H9 (cell line): ENCODE measurements around the gene VNN1. TPM values are rescaled to one million over a fixed set of nuclear protein-coding genes. Genes with fewer than 3 reads are reported as not detected.

Experiments
- DNase-seq: peaks from one replicate; pipeline ENCODE4 v3.0.0-alpha.2; 2017
- H2AFZ ChIP-seq: one replicate; pipeline ENCODE4 v1.6.1; 2013; ENCODE audit warnings: mild to moderate bottlenecking, low read length, control low read depth, moderate library complexity
- H2AK5ac ChIP-seq: 2 replicates; pipeline ENCODE4 v1.6.1; 2013; ENCODE audit warnings: low read length, control low read depth, mixed read lengths; ENCODE audit not compliant: insufficient read length
- H2BK120ac ChIP-seq: one replicate; pipeline ENCODE4 v1.6.1; 2013; ENCODE audit warnings: low read depth, mild to moderate bottlenecking, low read length, control low read depth, inconsistent platforms; ENCODE audit not compliant: poor library complexity, severe bottlenecking
- H2BK12ac ChIP-seq: 2 replicates; pipeline ENCODE4 v1.6.1; 2013; ENCODE audit warnings: low read length, control low read depth, mixed read lengths, low read depth; ENCODE audit not compliant: insufficient read length
- H2BK15ac ChIP-seq: 2 replicates; pipeline ENCODE4 v1.6.1; 2013; ENCODE audit warnings: low read depth, low read length, control low read depth
- H2BK20ac ChIP-seq: one replicate; pipeline ENCODE4 v1.6.1; 2013; ENCODE audit warnings: low read depth, mild to moderate bottlenecking, low read length, control low read depth, inconsistent platforms; ENCODE audit not compliant: poor library complexity, severe bottlenecking
- H2BK5ac ChIP-seq: 2 replicates; pipeline ENCODE4 v1.6.1; 2013; ENCODE audit warnings: low read length, control low read depth, mixed read lengths; ENCODE audit not compliant: insufficient read length
- H3K14ac ChIP-seq: 2 replicates; pipeline ENCODE4 v1.6.1; 2013; ENCODE audit warnings: low read length, control low read depth; ENCODE audit not compliant: insufficient read depth
- H3K18ac ChIP-seq: 2 replicates; pipeline ENCODE4 v1.6.1; 2013; ENCODE audit warnings: low read depth, mild to moderate bottlenecking, mixed read lengths, low read length, control low read depth; ENCODE audit not compliant: insufficient read length
- H3K23ac ChIP-seq: 2 replicates; pipeline ENCODE4 v1.6.1; 2013; ENCODE audit warnings: low read length, control low read depth, mixed read lengths, low read depth; ENCODE audit not compliant: insufficient read length
- H3K23me2 ChIP-seq: 2 replicates; pipeline ENCODE4 v1.6.1; 2013; ENCODE audit warnings: low read depth, mild to moderate bottlenecking, mixed read lengths, low read length, control low read depth; ENCODE audit not compliant: insufficient read length, poor library complexity, severe bottlenecking
- H3K27ac ChIP-seq: 2 replicates; pipeline ENCODE4 v1.5.1; 2013; ENCODE audit warnings: low read length, control low read depth, mixed read lengths, low read depth; ENCODE audit not compliant: insufficient read length
- H3K27me3 ChIP-seq: 2 replicates; pipeline ENCODE4 v1.6.1; 2013; ENCODE audit warnings: low read length, control low read depth, inconsistent platforms; ENCODE audit not compliant: insufficient read depth
- H3K4ac ChIP-seq: 2 replicates; pipeline ENCODE4 v1.6.1; 2013; ENCODE audit warnings: low read depth, mild to moderate bottlenecking, control low read depth, inconsistent platforms, low read length, moderate library complexity
- H3K4me1 ChIP-seq: 2 replicates; pipeline ENCODE4 v1.6.1; 2013; ENCODE audit warnings: low read length, control low read depth, inconsistent platforms; ENCODE audit not compliant: insufficient read depth
- H3K4me2 ChIP-seq: 2 replicates; pipeline ENCODE4 v1.6.1; 2013; ENCODE audit warnings: low read length, control low read depth, mixed read lengths; ENCODE audit not compliant: insufficient read length, insufficient read depth
- H3K56ac ChIP-seq: 2 replicates; pipeline ENCODE4 v1.6.1; 2013; ENCODE audit warnings: low read depth, mild to moderate bottlenecking, mixed read lengths, low read length, control low read depth; ENCODE audit not compliant: insufficient read length
- H3K79me1 ChIP-seq: 2 replicates; pipeline ENCODE4 v1.6.1; 2013; ENCODE audit warnings: low read depth, mild to moderate bottlenecking, moderate library complexity, low read length, control low read depth, inconsistent platforms; ENCODE audit not compliant: insufficient read depth, poor library complexity, severe bottlenecking
- H3K79me2 ChIP-seq: 2 replicates; pipeline ENCODE4 v1.6.1; 2013; ENCODE audit warnings: low read length, control low read depth, inconsistent platforms; ENCODE audit not compliant: insufficient read depth
- H3K9ac ChIP-seq: 2 replicates; pipeline ENCODE4 v1.6.1; 2013; ENCODE audit warnings: low read length, control low read depth, mixed read lengths; ENCODE audit not compliant: insufficient read length; ENCODE audit errors: extremely low read depth
- H3K9me3 ChIP-seq: one replicate; pipeline ENCODE4 v1.6.1; 2013; ENCODE audit warnings: low read depth, low read length, inconsistent platforms; ENCODE audit not compliant: control insufficient read depth
- H3T11ph ChIP-seq: one replicate; pipeline ENCODE4 v1.6.1; 2013; ENCODE audit warnings: mild to moderate bottlenecking, low read length, control low read depth, inconsistent platforms
- H4K20me1 ChIP-seq: one replicate; pipeline ENCODE4 v1.6.1; 2013; ENCODE audit not compliant: control insufficient read depth, insufficient read length, insufficient read depth
- H4K5ac ChIP-seq: 2 replicates; pipeline ENCODE4 v1.6.1; 2013; ENCODE audit warnings: low read depth, mild to moderate bottlenecking, mixed read lengths, low read length, control low read depth; ENCODE audit not compliant: insufficient read length
- H4K8ac ChIP-seq: replicated peaks from 2 replicates; pipeline ENCODE4 v1.6.1; 2013; ENCODE audit warnings: low read length, control low read depth, mixed read lengths, low read depth; ENCODE audit not compliant: insufficient read length
- H4K91ac ChIP-seq: 2 replicates; pipeline ENCODE4 v1.6.1; 2013; ENCODE audit warnings: low read depth, mild to moderate bottlenecking, moderate library complexity, mixed read lengths, low read length, control low read depth; ENCODE audit not compliant: insufficient read length
- H3K27ac Mint-ChIP-seq, 3 experiments: 2 replicates in 2 of 3; 3 replicates in 1 of 3; pipeline ENCODE4 v1.8.0; 2020 to 2021; ENCODE audit warnings: mixed read lengths in 3 of 3, mild to moderate bottlenecking in 1 of 3, moderate library complexity in 1 of 3
- H3K27me3 Mint-ChIP-seq: 2 replicates; pipeline ENCODE4 v1.8.0; 2021; ENCODE audit warnings: low read depth, mild to moderate bottlenecking, moderate library complexity, mixed read lengths
- H3K36me3 Mint-ChIP-seq, 3 experiments: 2 replicates in 2 of 3; 3 replicates in 1 of 3; pipeline ENCODE4 v1.8.0; 2020 to 2021; ENCODE audit warnings: low read depth in 3 of 3, mixed read lengths in 3 of 3; ENCODE audit not compliant: insufficient read depth in 1 of 3
- H3K4me1 Mint-ChIP-seq, 2 experiments: 2 replicates each; pipeline ENCODE4 v1.8.0; 2020; ENCODE audit warnings: mixed read lengths in 2 of 2
- H3K4me3 Mint-ChIP-seq, 2 experiments: 2 replicates in 1 of 2; 3 replicates in 1 of 2; pipeline ENCODE4 v1.8.0; 2020 to 2021; ENCODE audit warnings: mild to moderate bottlenecking in 2 of 2, mixed read lengths in 2 of 2, moderate library complexity in 1 of 2
- H3K9me3 Mint-ChIP-seq, 2 experiments: 2 replicates in 1 of 2; 3 replicates in 1 of 2; pipeline ENCODE4 v1.8.0; 2020; ENCODE audit warnings: mild to moderate bottlenecking in 2 of 2, mixed read lengths in 2 of 2, moderate library complexity in 1 of 2
- WGBS: extraction: QIAGEN DNeasy Blood & Tissue Kit; methylation state at CpG from one replicate; pipeline ENCODE4 v1.1.7; 2013; ENCODE audit warnings: missing lambda C conversion rate, low lambda C conversion rate, mixed read lengths; ENCODE audit not compliant: insufficient read length; ENCODE audit errors: extremely low coverage; 5-methylcytosine and 5-hydroxymethylcytosine counted together
- total RNA-seq: library from RNA; stranded (reverse); gene quantifications from 2 replicates; pipeline ENCODE4 v1.2.1, GENCODE V29; 2021
- TF ChIP-seq, protein P1 (sequence below): fragments of 200-600 bp; sonication (generic); conservative IDR thresholded peaks from 3 replicates; pipeline ENCODE4 v1.8.0; 2021; ENCODE audit warnings: antibody characterized with exemption, mild to moderate bottlenecking

The VNN1 gene
- total RNA-seq, 1 experiment from 2014 or later: not detected

DNA sequence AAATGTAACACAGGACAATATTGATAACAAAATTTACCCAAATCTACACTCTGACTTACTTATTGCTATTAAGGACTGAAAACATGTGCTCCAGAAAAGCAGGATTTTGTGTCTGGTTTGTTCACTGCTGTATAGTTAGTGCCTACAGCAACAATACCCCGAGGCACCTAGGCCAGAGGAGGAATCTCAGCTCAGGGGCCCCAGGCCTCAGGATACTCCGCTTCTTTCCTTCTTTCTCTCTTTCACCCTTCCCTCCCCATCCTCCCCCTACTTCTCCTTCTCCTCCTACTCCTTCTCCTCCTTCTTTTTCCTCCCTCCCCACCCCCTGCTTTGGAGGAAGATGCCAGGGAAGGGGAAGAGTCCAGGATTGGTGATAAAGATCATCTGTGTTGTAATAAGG lies 44.8 kb upstream of the VNN1 start:
- H3K18ac ChIP-seq: no peak overlapping the region
- no peaks in the 10 kb centered on the region for H3K4me1 ChIP-seq
- no peaks in the 10 kb centered on the region for H3K9me3 Mint-ChIP-seq
- H4K8ac ChIP-seq: no peak overlapping the region
- no peak overlapping the region for H2BK15ac ChIP-seq
- H2BK20ac ChIP-seq: no peak overlapping the region
- H3K9me3 ChIP-seq: no peaks in the 10 kb centered on the region
- no peaks in the 10 kb centered on the region for H4K20me1 ChIP-seq
- no peaks in the 10 kb centered on the region for H3K36me3 Mint-ChIP-seq
- WGBS: no CpG with 5 or more reads among the region's 2 CpGs
- H3K4me1 Mint-ChIP-seq: no peaks in the 10 kb centered on the region
- no peak overlapping the region for H3K27ac ChIP-seq
- no peak overlapping the region for H4K91ac ChIP-seq
- H3K27me3 Mint-ChIP-seq: no peaks in the 10 kb centered on the region
- H3K27me3 ChIP-seq: no peaks in the 10 kb centered on the region
- no peak overlapping the region for H2AFZ ChIP-seq
- no peak overlapping the region for H2BK5ac ChIP-seq
- H3K23ac ChIP-seq: no peak overlapping the region
- H2BK12ac ChIP-seq: no peak overlapping the region
- H4K5ac ChIP-seq: no peak overlapping the region
- no peak overlapping the region for H3K14ac ChIP-seq
- H3T11ph ChIP-seq: no peak overlapping the region
- no peak overlapping the region for H3K9ac ChIP-seq
- no peak for DNase-seq
- TF ChIP-seq, protein P1, sequence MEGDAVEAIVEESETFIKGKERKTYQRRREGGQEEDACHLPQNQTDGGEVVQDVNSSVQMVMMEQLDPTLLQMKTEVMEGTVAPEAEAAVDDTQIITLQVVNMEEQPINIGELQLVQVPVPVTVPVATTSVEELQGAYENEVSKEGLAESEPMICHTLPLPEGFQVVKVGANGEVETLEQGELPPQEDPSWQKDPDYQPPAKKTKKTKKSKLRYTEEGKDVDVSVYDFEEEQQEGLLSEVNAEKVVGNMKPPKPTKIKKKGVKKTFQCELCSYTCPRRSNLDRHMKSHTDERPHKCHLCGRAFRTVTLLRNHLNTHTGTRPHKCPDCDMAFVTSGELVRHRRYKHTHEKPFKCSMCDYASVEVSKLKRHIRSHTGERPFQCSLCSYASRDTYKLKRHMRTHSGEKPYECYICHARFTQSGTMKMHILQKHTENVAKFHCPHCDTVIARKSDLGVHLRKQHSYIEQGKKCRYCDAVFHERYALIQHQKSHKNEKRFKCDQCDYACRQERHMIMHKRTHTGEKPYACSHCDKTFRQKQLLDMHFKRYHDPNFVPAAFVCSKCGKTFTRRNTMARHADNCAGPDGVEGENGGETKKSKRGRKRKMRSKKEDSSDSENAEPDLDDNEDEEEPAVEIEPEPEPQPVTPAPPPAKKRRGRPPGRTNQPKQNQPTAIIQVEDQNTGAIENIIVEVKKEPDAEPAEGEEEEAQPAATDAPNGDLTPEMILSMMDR: no peak
- H3K27ac Mint-ChIP-seq: no peak overlapping the region
- H3K4me3 Mint-ChIP-seq: no peak overlapping the region
- H3K56ac ChIP-seq: no peak overlapping the region
- no peaks in the 10 kb centered on the region for H3K79me2 ChIP-seq
- no peaks in the 10 kb centered on the region for H3K79me1 ChIP-seq
- no peak overlapping the region for H3K4me2 ChIP-seq
- H3K4ac ChIP-seq: no peak overlapping the region
- no peaks in the 10 kb centered on the region for H3K23me2 ChIP-seq
- no peak overlapping the region for H2BK120ac ChIP-seq
- no peak overlapping the region for H2AK5ac ChIP-seq
